ENCODE data around the gene ANKS4B. TPM values are rescaled to one million over a fixed set of nuclear protein-coding genes. Genes with fewer than 3 reads are reported as not detected.

The ANKS4B gene
- total and polyA plus RNA-seq, 2 experiments from 2014 or later = 0.07 TPM; not detected in 1

- TF ChIP-seq REST (IDR thresholded peaks at IDR 0.05; ENCODE audit: unreplicated experiment) = no peak
- TF ChIP-seq EZH2 (IDR thresholded peaks at IDR 0.05; ENCODE audit: low read depth, unreplicated experiment) = no peak
- TF ChIP-seq JUNB (IDR thresholded peaks at IDR 0.05; ENCODE audit: unreplicated experiment) = no peak
These were observed 16.4 kb upstream of the ANKS4B start (continued) for GRCh38 chr16:21217121-21217520.

- peaks cover 30% of the 10 kb centered on the region for H3K4me1 Mint-ChIP-seq
- H3K27me3 ChIP-seq (ENCODE audit: insufficient read depth) = no peaks in the 10 kb centered on the region
- H3K4me1 ChIP-seq (ENCODE audit: insufficient read depth) = peaks cover 34% of the 10 kb centered on the region
- peaks cover 4% of the 10 kb centered on the region; the same call in 1 of the 3 replicates for H3K9me3 Mint-ChIP-seq
- H3K4me3 ChIP-seq = no peak overlapping the region
- no peak overlapping the region for H2AFZ ChIP-seq
- H3K9me2 ChIP-seq (ENCODE audit: insufficient read depth) = no peaks in the 10 kb centered on the region
- no peaks in the 10 kb centered on the region for H4K20me1 ChIP-seq (replicated peaks; ENCODE audit: insufficient read depth)
- no peak overlapping the region for H3K4me3 Mint-ChIP-seq
- no peak overlapping the region for H3K4me2 ChIP-seq
- 0 out of 3 replicates have a peak, but pooled peaks cover 4% of the 10 kb centered on the region for H3K36me3 Mint-ChIP-seq (ENCODE audit: low read depth)
- no peaks in the 10 kb centered on the region for H3K36me3 ChIP-seq (ENCODE audit: insufficient read depth)
- TF ChIP-seq ZNF462 (CRISPR knock-in tag; IDR thresholded peaks at IDR 0.05) (no peak), EZH2 (IDR thresholded peaks at IDR 0.05; ENCODE audit: low read depth, unreplicated experiment) (no peak)
- H3K27ac Mint-ChIP-seq = no peak overlapping the region
- H3K27me3 Mint-ChIP-seq (ENCODE audit: insufficient read depth, low read depth, poor library complexity) = peaks cover 7% of the 10 kb centered on the region
- no peak overlapping the region for H3K27ac ChIP-seq (ENCODE audit: low read depth)
- ATAC-seq (no peak), DNase-seq (ENCODE audit: low spot score) (no peak)
- H3K79me2 ChIP-seq (replicated peaks; ENCODE audit: insufficient read depth) = no peaks in the 10 kb centered on the region
- no peaks in the 10 kb centered on the region for H3F3A ChIP-seq (replicated peaks; ENCODE audit: low read depth)
These were observed 15.3 kb upstream of the ANKS4B start for GRCh38 chr16:21218153-21218552.

Data from GM23338 (cell line).